Measurements from ENCODE around the gene TIMM13. TPM values are rescaled to one million over a fixed set of nuclear protein-coding genes. Genes with fewer than 3 reads are reported as not detected.
A peak's percentile ranks its signal among the peaks of the same experiment; 100 is the strongest.
"Not testable (repeated sequence)": the region's sequence is repeated elsewhere in the genome, so short reads cannot be mapped to it uniquely, and the experiment has no call there.

Gene TIMM13
- total RNA-seq, 1 donor from 2014 or later, result 70.1 TPM

DNA sequence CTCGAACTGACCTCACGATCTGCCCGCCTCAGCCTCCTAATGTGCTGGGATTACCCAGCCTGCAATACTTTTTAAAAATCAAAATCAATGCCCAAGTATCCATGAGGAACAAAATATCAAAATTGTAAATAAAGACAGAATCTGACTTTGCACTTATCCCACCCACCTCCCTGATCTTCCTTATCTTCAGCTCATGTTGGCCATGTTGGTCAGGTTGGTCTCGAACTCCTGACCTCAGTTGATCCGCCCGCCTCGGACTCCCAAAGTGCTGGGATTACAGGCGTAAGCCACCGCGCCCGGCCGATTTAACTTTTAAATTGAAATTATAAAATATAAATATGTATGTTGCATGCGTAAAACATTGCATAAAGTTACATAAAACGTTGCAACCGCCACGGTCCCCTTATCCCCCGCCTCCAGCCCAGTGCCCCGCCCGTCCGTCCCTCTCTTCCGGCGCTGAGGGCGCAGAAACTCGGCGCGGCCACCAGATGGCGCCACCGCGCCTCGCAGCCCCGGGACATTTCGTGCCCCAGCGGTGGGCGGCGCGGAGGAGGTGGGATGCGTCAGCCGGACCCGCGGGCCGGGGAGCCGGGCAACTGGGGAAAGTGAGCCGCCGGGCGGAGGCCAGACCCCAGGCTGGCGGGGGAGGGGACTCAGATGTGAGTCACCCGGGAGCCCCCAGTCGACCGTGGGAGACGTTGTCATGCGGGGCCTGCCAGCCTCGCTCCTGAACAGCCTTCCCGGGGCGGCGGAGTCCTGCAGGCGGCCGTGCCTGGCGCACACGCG lies 47.0 kb upstream of the TIMM13 start:
- DNase-seq (ENCODE audit: low read depth), result no peak
- Histone ChIP-seq H3K4me3 (ENCODE audit: low read depth, low read length) (peak overlapping the region; percentile 23), H3K27me3 (ENCODE audit: control insufficient read depth, insufficient read depth, low read length) (no peaks in the 10 kb centered on the region), H3K36me3 (ENCODE audit: control insufficient read depth, insufficient read depth, low read length) (no peaks in the 10 kb centered on the region)
- TF ChIP-seq, protein P1, sequence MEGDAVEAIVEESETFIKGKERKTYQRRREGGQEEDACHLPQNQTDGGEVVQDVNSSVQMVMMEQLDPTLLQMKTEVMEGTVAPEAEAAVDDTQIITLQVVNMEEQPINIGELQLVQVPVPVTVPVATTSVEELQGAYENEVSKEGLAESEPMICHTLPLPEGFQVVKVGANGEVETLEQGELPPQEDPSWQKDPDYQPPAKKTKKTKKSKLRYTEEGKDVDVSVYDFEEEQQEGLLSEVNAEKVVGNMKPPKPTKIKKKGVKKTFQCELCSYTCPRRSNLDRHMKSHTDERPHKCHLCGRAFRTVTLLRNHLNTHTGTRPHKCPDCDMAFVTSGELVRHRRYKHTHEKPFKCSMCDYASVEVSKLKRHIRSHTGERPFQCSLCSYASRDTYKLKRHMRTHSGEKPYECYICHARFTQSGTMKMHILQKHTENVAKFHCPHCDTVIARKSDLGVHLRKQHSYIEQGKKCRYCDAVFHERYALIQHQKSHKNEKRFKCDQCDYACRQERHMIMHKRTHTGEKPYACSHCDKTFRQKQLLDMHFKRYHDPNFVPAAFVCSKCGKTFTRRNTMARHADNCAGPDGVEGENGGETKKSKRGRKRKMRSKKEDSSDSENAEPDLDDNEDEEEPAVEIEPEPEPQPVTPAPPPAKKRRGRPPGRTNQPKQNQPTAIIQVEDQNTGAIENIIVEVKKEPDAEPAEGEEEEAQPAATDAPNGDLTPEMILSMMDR (IDR thresholded peaks at IDR 0.05; ENCODE audit: insufficient read depth, low read length, poor library complexity, severe bottlenecking), result peak; percentile 75

DNA sequence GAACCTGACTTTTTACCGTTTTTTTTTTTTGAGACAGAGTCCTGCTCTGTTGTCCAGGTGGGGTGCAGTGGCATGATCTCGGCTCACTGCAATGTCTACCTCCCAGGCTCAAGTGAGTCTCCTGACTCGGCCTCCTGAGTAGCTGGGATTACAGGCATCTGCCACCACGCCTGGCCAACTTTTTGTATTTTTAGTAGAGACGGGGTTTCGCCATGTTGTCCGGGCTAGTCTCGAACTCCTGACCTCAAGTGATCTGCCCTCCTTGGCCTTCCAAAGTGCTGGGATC lies 42.5 kb upstream of the TIMM13 start:
- not testable (repeated sequence) for H3K4me3 ChIP-seq (ENCODE audit: low read depth, low read length); DNase-seq (ENCODE audit: low read depth)

DNA sequence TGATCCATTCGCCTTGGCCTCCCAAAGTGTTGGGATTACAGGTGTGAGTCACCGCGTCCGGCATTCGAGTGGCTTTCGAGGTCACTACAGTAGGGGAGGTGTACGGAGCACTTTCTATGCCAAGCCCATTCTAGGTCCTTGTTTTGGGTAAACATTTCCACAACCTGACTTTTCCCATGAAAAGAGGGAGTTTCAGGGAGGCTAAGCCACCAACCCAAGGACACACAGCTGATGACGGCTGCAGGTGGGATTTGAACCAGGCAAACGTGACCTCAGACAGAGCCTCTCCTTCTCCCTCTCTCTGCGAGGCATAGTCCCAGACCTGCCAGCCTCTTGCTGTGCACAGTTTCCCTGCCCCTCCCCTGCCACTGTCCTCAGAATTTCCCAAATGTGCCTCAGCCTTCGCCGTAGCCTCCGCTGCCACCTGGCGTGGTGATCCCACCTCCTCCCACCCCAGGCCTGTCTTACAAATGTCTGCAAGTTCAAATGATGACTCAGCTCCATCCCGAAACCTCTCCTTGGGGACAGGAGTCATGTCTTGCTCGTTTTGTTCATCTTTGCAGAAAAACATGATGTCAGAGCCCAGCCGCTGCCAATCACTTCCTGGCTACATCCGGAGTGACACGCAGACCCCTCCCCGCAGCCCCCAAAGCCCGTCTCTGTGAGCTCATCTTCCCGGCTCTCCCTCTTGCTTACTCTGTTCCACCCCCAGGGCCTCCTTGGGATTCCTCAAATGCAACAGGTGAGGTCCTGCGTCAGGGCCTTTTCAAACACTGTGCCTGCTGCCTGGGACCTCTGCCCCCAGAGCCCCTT lies 41.9 kb upstream of the TIMM13 start:
- Histone ChIP-seq H3K4me3 (ENCODE audit: low read depth, low read length) (no peak overlapping the region), H3K36me3 (ENCODE audit: control insufficient read depth, insufficient read depth, low read length) (no peaks in the 10 kb centered on the region), H3K27me3 (ENCODE audit: control insufficient read depth, insufficient read depth, low read length) (no peaks in the 10 kb centered on the region)
- TF ChIP-seq, protein P1 (IDR thresholded peaks at IDR 0.05; ENCODE audit: insufficient read depth, low read length, poor library complexity, severe bottlenecking), result no peak
- peak; percentile 93 for DNase-seq (ENCODE audit: low read depth)

More for the DNA sequence above, 42.5 kb upstream of the TIMM13 start:
- not testable (repeated sequence) for H3K27me3 ChIP-seq (ENCODE audit: control insufficient read depth, insufficient read depth, low read length); H3K36me3 ChIP-seq (ENCODE audit: control insufficient read depth, insufficient read depth, low read length)

GRCh38 chr19:2468596-2468995 lies 41.2 kb upstream of the TIMM13 start:
- no peaks in the 10 kb centered on the region for H3K27me3 ChIP-seq (ENCODE audit: control insufficient read depth, insufficient read depth, low read length)
- TF ChIP-seq, protein P1 (IDR thresholded peaks at IDR 0.05; ENCODE audit: insufficient read depth, low read length, poor library complexity, severe bottlenecking), result no peak
- no peaks in the 10 kb centered on the region for H3K36me3 ChIP-seq (ENCODE audit: control insufficient read depth, insufficient read depth, low read length)
- H3K4me3 ChIP-seq (ENCODE audit: low read depth, low read length), result no peak overlapping the region
- DNase-seq (ENCODE audit: low read depth), result no peak

DNA sequence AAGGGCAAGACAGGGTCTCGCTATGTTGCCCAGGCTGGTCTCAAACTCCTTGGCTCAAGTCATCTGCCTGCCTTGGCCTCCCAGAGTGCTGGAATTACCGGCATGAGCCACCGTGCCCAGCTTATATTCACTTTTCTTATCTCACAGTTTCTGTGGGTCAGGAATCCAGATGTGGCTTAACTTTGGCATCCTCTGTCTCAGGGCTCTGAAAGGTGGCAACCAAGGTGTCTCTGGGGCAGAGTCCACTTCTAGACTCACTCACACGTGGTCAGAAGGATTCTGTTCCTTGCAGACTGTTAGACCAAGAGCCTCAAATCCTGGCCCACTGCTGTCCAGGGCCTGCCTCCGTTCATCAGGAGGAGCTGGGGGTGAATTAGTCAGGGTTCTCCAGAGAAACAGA lies 37.0 kb upstream of the TIMM13 start:
- DNase-seq (ENCODE audit: low read depth), result no peak
- TF ChIP-seq, protein P1 (IDR thresholded peaks at IDR 0.05; ENCODE audit: insufficient read depth, low read length, poor library complexity, severe bottlenecking), result no peak
- Histone ChIP-seq H3K36me3 (ENCODE audit: control insufficient read depth, insufficient read depth, low read length) (no peaks in the 10 kb centered on the region), H3K27me3 (ENCODE audit: control insufficient read depth, insufficient read depth, low read length) (no peaks in the 10 kb centered on the region), H3K4me3 (ENCODE audit: low read depth, low read length) (no peak overlapping the region)

GRCh38 chr19:2463694-2464093 lies 36.3 kb upstream of the TIMM13 start:
- not testable (repeated sequence) for H3K27me3 ChIP-seq (ENCODE audit: control insufficient read depth, insufficient read depth, low read length); H3K4me3 ChIP-seq (ENCODE audit: low read depth, low read length); DNase-seq (ENCODE audit: low read depth); H3K36me3 ChIP-seq (ENCODE audit: control insufficient read depth, insufficient read depth, low read length)

Measured in kidney epithelial cell (primary cell).